ENCODE data around the gene USP3.

Gene USP3

GRCh38 chr15:63532307-63532744 is 27.9 kb downstream of the USP3 start:
- no peak for TF ChIP-seq EP300 (IDR thresholded peaks at IDR 0.05; ENCODE audit: borderline replicate concordance)
- no peak for TF ChIP-seq MAX (IDR thresholded peaks at IDR 0.05)
- no peak for TF ChIP-seq NFIC (IDR thresholded peaks at IDR 0.05)
- no peak for TF ChIP-seq CREB1 (IDR thresholded peaks at IDR 0.05; ENCODE audit: low read depth)
- TF ChIP-seq EGR1 (IDR thresholded peaks at IDR 0.05) = no peak
- TF ChIP-seq REST (IDR thresholded peaks at IDR 0.05; ENCODE audit: low read depth) = no peak

- no peak for TF ChIP-seq YY1 (IDR thresholded peaks at IDR 0.05; ENCODE audit: low read depth)
- TF ChIP-seq CREB1 (IDR thresholded peaks at IDR 0.05; ENCODE audit: low read depth) = no peak
- no peak for TF ChIP-seq NFIC (IDR thresholded peaks at IDR 0.05)
Observed at GRCh38 chr15:63535689-63536088, 31.3 kb downstream of the USP3 start.

GRCh38 chr15:63538876-63539275 is 34.5 kb downstream of the USP3 start:
- TF ChIP-seq TCF12 (IDR thresholded peaks at IDR 0.05; ENCODE audit: low read depth) (no peak), RAD21 (IDR thresholded peaks at IDR 0.05; ENCODE audit: low read depth) (no peak), NFIC (IDR thresholded peaks at IDR 0.05) (no peak), MAX (IDR thresholded peaks at IDR 0.05) (no peak), CREB1 (IDR thresholded peaks at IDR 0.05; ENCODE audit: low read depth) (no peak), ZBTB7A (IDR thresholded peaks at IDR 0.05; ENCODE audit: low read depth) (no peak), TAF1 (IDR thresholded peaks at IDR 0.05; ENCODE audit: low read depth) (no peak), YY1 (IDR thresholded peaks at IDR 0.05; ENCODE audit: low read depth) (no peak), EP300 (IDR thresholded peaks at IDR 0.05; ENCODE audit: borderline replicate concordance) (no peak), USF1 (IDR thresholded peaks at IDR 0.05) (no peak), CEBPB (IDR thresholded peaks at IDR 0.05) (no peak), REST (IDR thresholded peaks at IDR 0.05; ENCODE audit: low read depth) (no peak), FOXM1 (IDR thresholded peaks at IDR 0.05; ENCODE audit: borderline replicate concordance, low read depth) (no peak)

GRCh38 chr15:63539521-63539920 is 35.1 kb downstream of the USP3 start:
- TF ChIP-seq CEBPB (IDR thresholded peaks at IDR 0.05) (no peak), NFIC (IDR thresholded peaks at IDR 0.05) (peak; percentile 37)

- no peak for TF ChIP-seq CEBPB (IDR thresholded peaks at IDR 0.05)
- TF ChIP-seq CREB1 (IDR thresholded peaks at IDR 0.05; ENCODE audit: low read depth) = no peak
- TF ChIP-seq TAF1 (IDR thresholded peaks at IDR 0.05; ENCODE audit: low read depth) = no peak
- no peak for TF ChIP-seq EGR1 (IDR thresholded peaks at IDR 0.05)
- TF ChIP-seq EP300 (IDR thresholded peaks at IDR 0.05; ENCODE audit: borderline replicate concordance) = no peak
- no peak for TF ChIP-seq NFIC (IDR thresholded peaks at IDR 0.05)
- no peak for TF ChIP-seq YY1 (IDR thresholded peaks at IDR 0.05; ENCODE audit: low read depth)
- no peak for TF ChIP-seq RAD21 (IDR thresholded peaks at IDR 0.05; ENCODE audit: low read depth)
- TF ChIP-seq REST (IDR thresholded peaks at IDR 0.05; ENCODE audit: low read depth) = no peak
- no peak for TF ChIP-seq ZBTB7A (IDR thresholded peaks at IDR 0.05; ENCODE audit: low read depth)
- no peak for TF ChIP-seq TEAD4 (IDR thresholded peaks at IDR 0.05)
- no peak for TF ChIP-seq USF1 (IDR thresholded peaks at IDR 0.05)
Observed at GRCh38 chr15:63539998-63540397, 35.6 kb downstream of the USP3 start.
